Spleen (tissue), 11 donors: ENCODE measurements around the gene ZNF362. TPM values are rescaled to one million over a fixed set of nuclear protein-coding genes. Genes with fewer than 3 reads are reported as not detected.

Experiments
- DNase-seq: peaks from one replicate; pipeline ENCODE4 v3.0.0-alpha.2; 2020
- H3K27ac ChIP-seq, 8 donors: fragments of 200-600 bp; sonication (generic) in 7 of 8; 1 replicate in 4 of 8; 2 replicates in 4 of 8; pipeline versions ENCODE4 v1.5.0 to v1.8.0; 2016 to 2021; ENCODE audit warnings: inconsistent platforms in 4 of 8, mild to moderate bottlenecking in 4 of 8, moderate library complexity in 1 of 8
- H3K27me3 ChIP-seq, 7 donors: fragments of 200-600 bp; sonication (generic) in 6 of 7; replicated peaks in 1 of 7; 1 replicate in 4 of 7; 2 replicates in 3 of 7; pipeline versions ENCODE4 v1.5.0 to v1.8.0; 2016 to 2021; ENCODE audit warnings: inconsistent platforms in 3 of 7, mild to moderate bottlenecking in 1 of 7
- H3K36me3 ChIP-seq, 6 donors: fragments of 200-600 bp; sonication (generic) in 5 of 6; 1 replicate in 4 of 6; 2 replicates in 2 of 6; pipeline versions ENCODE4 v1.5.0 to v1.8.0; 2016 to 2021; ENCODE audit warnings: inconsistent platforms in 2 of 6
- H3K4me1 ChIP-seq, 6 donors: fragments of 200-600 bp; sonication (generic) in 5 of 6; 1 replicate in 3 of 6; 2 replicates in 3 of 6; pipeline versions ENCODE4 v1.5.0 to v1.8.0; 2016 to 2021; ENCODE audit warnings: inconsistent platforms in 3 of 6
- H3K4me3 ChIP-seq, 8 donors: fragments of 200-600 bp; sonication (generic) in 7 of 8; 1 replicate in 4 of 8; 2 replicates in 4 of 8; pipeline versions ENCODE4 v1.5.0 to v1.8.0; 2016 to 2021; ENCODE audit warnings: inconsistent platforms in 4 of 8, mild to moderate bottlenecking in 4 of 8, moderate library complexity in 2 of 8
- H3K9me3 ChIP-seq, 8 donors: fragments of 200-600 bp; sonication (generic) in 7 of 8; 1 replicate in 4 of 8; 2 replicates in 4 of 8; pipeline versions ENCODE4 v1.5.0 to v1.8.0; 2016 to 2021; ENCODE audit warnings: inconsistent platforms in 4 of 8
- POLR2A ChIP-seq, 3 donors: fragments of 450-650 bp; IDR thresholded peaks; one replicate each; pipeline ENCODE4 v1.5.1; 2017; ENCODE audit warnings: antibody characterized with exemption in 3 of 3, mild to moderate bottlenecking in 1 of 3
- POLR2AphosphoS5 ChIP-seq, 3 donors: sonication (generic); formaldehyde crosslinking; IDR thresholded peaks; one replicate each; pipeline ENCODE4 v1.5.1; 2017; ENCODE audit warnings: antibody characterized with exemption in 3 of 3
- WGBS, 5 donors: extraction: QIAGEN DNeasy Blood & Tissue Kit in 3 of 5; methylation state at CpG; one replicate each; pipeline versions ENCODE4 v1.1.5 to v1.1.7; 2013 to 2018; 5-methylcytosine and 5-hydroxymethylcytosine counted together
- intact Hi-C: fragments of 100-400 bp; cut with DNase I; formaldehyde crosslinking; loops from one replicate; pipeline ENCODE4 v1.15.0; 2023; ENCODE audit warnings: low total_unique reads
- polyA plus RNA-seq, 3 donors: library from polyadenylated mRNA; stranded (reverse); fragments of 200-250 nt; gene quantifications; one replicate each; pipeline ENCODE4 v1.2.1, GENCODE V29; 2013
- total RNA-seq, 7 donors: library from RNA; depleted of rRNA in 3 of 7; stranded (reverse); fragments of >200 nt in 3 of 7; fragmentation: NEBNext Ultra II Directional in 4 of 7; extraction: Animal tissue kit (Norgen Biotek cat#: 25700) in 4 of 7; gene quantifications; one replicate each; pipeline versions ENCODE4 v1.1.0 to v1.2.1, GENCODE V29; 2016 to 2021
- TF ChIP-seq, protein P1 (sequence below), 11 experiments: fragments of 200-600 bp in 7 of 11; fragments of 450-650 bp in 4 of 11; sonication (generic) in 4 of 11; IDR thresholded peaks in 8 of 11; conservative IDR thresholded peaks in 3 of 11; 1 replicate in 7 of 11; 2 replicates in 4 of 11; pipeline versions ENCODE4 v1.4.0 to v1.8.0; 2016 to 2021; ENCODE audit warnings: antibody characterized with exemption in 11 of 11, inconsistent platforms in 4 of 11, mild to moderate bottlenecking in 1 of 11
- donor health status: healthy with polysubstance abuse.
- donor health status: DM: no; HTN: no; CAD: no; lungs with moderate emphysema.
- donor health status: DM: no; HTN: no; CAD: no.
- donor health status: Bipolar disorder and iron deficiency.
- donor health status: healthy.
- donor health status: DM: no; HTN: no; CAD: no.
- donor health status: DM: yes; HTN: yes; CAD: no.

ZNF362 gene
- total and polyA plus RNA-seq, 10 donors, result 8.7 to 47.0 (median 24.8) TPM

DNA sequence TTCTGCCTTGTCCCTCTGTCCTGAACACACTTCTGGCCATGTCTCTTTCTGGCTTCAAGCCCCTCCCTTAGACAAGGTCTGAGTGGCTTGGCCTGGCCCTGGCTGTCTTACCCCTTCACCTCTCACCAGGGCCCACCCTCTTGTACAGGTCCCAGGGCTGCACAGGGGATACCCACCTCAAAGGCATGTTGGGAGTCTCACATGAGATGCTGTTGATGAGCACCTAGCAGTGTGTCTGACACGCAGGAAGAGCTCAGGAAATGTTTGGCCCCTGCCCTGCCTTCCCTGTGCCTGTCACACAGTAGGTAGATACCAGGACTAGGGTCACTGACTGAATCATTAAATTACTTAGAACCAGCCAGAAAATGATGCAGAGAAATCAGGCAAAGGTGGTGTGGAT lies 16.6 kb downstream of the ZNF362 start:
- DNase-seq, result no peak
- no peaks in the 10 kb centered on the region for H3K9me3 ChIP-seq
- intact Hi-C loops, result no loop called here
- no peak overlapping the region for H3K4me3 ChIP-seq
- H3K4me1 ChIP-seq, result peaks cover 3 to 58% (median 24%) of the 10 kb centered on the region in 6 donors
- H3K27me3 ChIP-seq, result no peaks in the 10 kb centered on the region
- peaks cover 0 to 54% (median 17%) of the 10 kb centered on the region in 6 donors for H3K36me3 ChIP-seq
- peak overlapping the region in 6 of 8 donors; percentile 29 to 81 (median 61) for H3K27ac ChIP-seq
- TF ChIP-seq, protein P1, sequence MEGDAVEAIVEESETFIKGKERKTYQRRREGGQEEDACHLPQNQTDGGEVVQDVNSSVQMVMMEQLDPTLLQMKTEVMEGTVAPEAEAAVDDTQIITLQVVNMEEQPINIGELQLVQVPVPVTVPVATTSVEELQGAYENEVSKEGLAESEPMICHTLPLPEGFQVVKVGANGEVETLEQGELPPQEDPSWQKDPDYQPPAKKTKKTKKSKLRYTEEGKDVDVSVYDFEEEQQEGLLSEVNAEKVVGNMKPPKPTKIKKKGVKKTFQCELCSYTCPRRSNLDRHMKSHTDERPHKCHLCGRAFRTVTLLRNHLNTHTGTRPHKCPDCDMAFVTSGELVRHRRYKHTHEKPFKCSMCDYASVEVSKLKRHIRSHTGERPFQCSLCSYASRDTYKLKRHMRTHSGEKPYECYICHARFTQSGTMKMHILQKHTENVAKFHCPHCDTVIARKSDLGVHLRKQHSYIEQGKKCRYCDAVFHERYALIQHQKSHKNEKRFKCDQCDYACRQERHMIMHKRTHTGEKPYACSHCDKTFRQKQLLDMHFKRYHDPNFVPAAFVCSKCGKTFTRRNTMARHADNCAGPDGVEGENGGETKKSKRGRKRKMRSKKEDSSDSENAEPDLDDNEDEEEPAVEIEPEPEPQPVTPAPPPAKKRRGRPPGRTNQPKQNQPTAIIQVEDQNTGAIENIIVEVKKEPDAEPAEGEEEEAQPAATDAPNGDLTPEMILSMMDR (IDR thresholded peaks at IDR 0.05 in 8 of 11, conservative IDR thresholded peaks at IDR 0.05 in 3 of 11), result no peak
- TF ChIP-seq POLR2AphosphoS5 (IDR thresholded peaks at IDR 0.05) (no peak), POLR2A (IDR thresholded peaks at IDR 0.05) (no peak)
- WGBS, 5 donors, result 50 to 74% (median 71%) methylated on average over 1 of the region's 1 CpG

DNA sequence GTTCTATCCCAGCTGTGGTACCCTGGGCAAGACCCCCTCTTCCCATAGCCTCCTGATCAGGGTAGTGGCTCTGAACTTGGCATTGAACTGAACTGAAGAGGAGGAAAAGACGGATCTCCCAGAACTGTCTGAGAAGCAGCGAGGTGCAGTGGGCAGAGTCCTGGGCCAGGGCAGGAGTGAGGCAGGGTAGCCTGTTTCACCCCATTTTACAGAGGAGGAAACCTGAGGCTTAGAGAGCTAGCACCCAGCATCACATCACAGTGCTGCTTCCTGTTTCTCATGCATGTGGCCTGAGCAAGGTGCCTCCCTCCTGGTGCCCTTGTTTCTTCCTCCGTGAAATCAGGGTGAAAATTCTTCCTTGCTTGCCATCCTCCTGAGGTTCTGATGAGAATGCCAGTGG lies 17.1 kb downstream of the ZNF362 start:
- 68 to 84% (median 78%) methylated on average over 3 of the region's 3 CpGs for WGBS, 5 donors
- peaks cover 0 to 59% (median 19%) of the 10 kb centered on the region in 6 donors for H3K36me3 ChIP-seq
- intact Hi-C loops, result no loop called here
- DNase-seq, result no peak
- H3K4me1 ChIP-seq, result peaks cover 3 to 54% (median 24%) of the 10 kb centered on the region in 6 donors
- peak in 1 of 3 donors; percentile 9 for TF ChIP-seq POLR2AphosphoS5 (IDR thresholded peaks at IDR 0.05)
- TF ChIP-seq POLR2A (IDR thresholded peaks at IDR 0.05), result no peak
- H3K27me3 ChIP-seq, result no peaks in the 10 kb centered on the region
- H3K27ac ChIP-seq, result peak overlapping the region in 6 of 8 donors; percentile 29 to 81 (median 61)
- no peaks in the 10 kb centered on the region for H3K9me3 ChIP-seq
- H3K4me3 ChIP-seq, result no peak overlapping the region

DNA sequence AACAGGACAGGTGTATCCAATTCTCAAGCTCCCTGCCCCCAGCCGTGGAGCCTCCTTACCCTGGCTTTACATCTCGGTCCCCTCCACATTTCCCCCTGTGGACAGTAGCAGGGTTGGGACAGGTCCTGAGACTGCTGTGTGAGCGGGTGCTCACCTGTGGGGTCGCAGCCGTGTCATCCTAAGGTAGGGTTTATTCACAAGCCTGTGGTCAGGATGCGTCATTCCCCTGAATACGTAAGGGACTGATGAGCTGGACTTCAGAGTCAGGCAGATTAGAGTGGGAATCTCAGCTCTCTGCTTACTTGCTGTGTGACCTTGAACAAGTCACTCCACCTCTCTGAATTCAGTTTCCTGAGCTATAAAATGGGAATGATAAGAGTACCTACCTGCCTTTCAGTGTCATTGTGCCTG lies 17.7 kb downstream of the ZNF362 start:
- WGBS, 5 donors, result 78 to 85% (median 81%) methylated on average over 7 of the region's 7 CpGs
- peak overlapping the region in 4 of 8 donors; percentile 15 to 81 (median 64) for H3K27ac ChIP-seq
- intact Hi-C loops, result no loop called here
- H3K4me3 ChIP-seq, result no peak overlapping the region
- peaks cover 0 to 64% (median 22%) of the 10 kb centered on the region in 6 donors for H3K36me3 ChIP-seq
- TF ChIP-seq POLR2A (IDR thresholded peaks at IDR 0.05), result no peak
- no peak for TF ChIP-seq POLR2AphosphoS5 (IDR thresholded peaks at IDR 0.05)
- TF ChIP-seq, protein P1 (IDR thresholded peaks at IDR 0.05 in 8 of 11, conservative IDR thresholded peaks at IDR 0.05 in 3 of 11), result no peak
- DNase-seq, result no peak
- H3K4me1 ChIP-seq, result peaks cover 3 to 48% (median 23%) of the 10 kb centered on the region in 6 donors
- no peaks in the 10 kb centered on the region for H3K9me3 ChIP-seq
- no peaks in the 10 kb centered on the region for H3K27me3 ChIP-seq

DNA sequence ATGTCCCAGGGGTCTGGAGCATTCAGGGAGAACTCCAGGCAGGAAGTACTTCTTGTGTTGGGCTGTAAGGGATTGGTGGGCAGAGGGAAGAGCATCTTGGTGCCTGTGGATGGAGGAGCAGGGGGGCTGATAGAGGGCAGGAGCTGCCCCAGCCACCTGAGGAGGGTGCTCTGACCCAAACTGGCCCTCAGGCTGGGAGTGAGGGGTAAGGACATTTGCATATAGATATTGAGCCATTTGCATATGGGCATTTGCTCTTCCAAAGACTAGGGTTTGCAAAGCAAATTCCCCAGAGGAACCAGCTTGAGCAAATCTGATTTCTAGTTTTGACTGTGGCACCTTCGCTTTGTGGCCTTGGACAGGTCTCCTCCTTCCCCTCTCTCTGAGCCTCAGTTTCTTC lies 18.2 kb downstream of the ZNF362 start:
- H3K4me1 ChIP-seq, result peaks cover 3 to 43% (median 21%) of the 10 kb centered on the region in 6 donors
- no peak for DNase-seq
- H3K27me3 ChIP-seq, result no peaks in the 10 kb centered on the region
- H3K27ac ChIP-seq, result peak overlapping the region in 4 of 8 donors; percentile 15 to 81 (median 64)
- intact Hi-C loops, result no loop called here
- WGBS, 5 donors, result 75 to 96% (median 88%) methylated on average over 1 of the region's 1 CpG
- H3K4me3 ChIP-seq, result no peak overlapping the region
- no peak for TF ChIP-seq POLR2A (IDR thresholded peaks at IDR 0.05)
- peaks cover 0 to 62% (median 23%) of the 10 kb centered on the region in 6 donors for H3K36me3 ChIP-seq
- H3K9me3 ChIP-seq, result no peaks in the 10 kb centered on the region

DNA sequence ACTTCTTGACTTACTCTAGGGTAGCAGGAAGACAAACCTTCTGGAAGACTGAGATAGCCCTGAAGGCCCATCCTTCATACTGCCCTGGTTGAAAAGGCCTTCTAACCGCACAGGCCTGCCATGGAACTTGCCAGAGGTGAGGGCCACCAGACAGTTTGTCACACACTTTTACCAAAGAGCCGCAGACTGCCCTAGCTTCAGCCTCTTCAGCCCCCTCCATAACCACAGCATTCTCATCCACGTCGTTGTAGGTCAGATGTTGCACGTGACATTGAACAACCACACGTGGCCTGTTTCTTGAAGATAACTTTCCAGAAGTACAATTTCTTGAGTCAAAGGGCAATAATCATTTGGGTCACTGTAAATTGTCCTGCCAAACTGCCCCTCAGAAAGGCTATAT lies 18.9 kb downstream of the ZNF362 start:
- Histone ChIP-seq H3K9me3 (no peaks in the 10 kb centered on the region), H3K27me3 (no peaks in the 10 kb centered on the region), H3K36me3 (peaks cover 0 to 61% (median 27%) of the 10 kb centered on the region in 6 donors), H3K4me3 (no peak overlapping the region), H3K4me1 (peaks cover 3 to 43% (median 21%) of the 10 kb centered on the region in 6 donors), H3K27ac (peak overlapping the region in 1 of 8 donors; percentile 0)
- WGBS, 5 donors, result 74 to 85% (median 83%) methylated on average over 6 of the region's 6 CpGs
- no peak for TF ChIP-seq POLR2AphosphoS5 (IDR thresholded peaks at IDR 0.05)
- no peak for TF ChIP-seq POLR2A (IDR thresholded peaks at IDR 0.05)
- TF ChIP-seq, protein P1 (IDR thresholded peaks at IDR 0.05 in 8 of 11, conservative IDR thresholded peaks at IDR 0.05 in 3 of 11), result no peak
- intact Hi-C loops, result no loop called here
- no peak for DNase-seq
